HepG2 (cell line): Measurements from ENCODE around the gene TBC1D4. TPM values are rescaled to one million over a fixed set of nuclear protein-coding genes. Genes with fewer than 3 reads are reported as not detected.
A peak's percentile ranks its signal among the peaks of the same experiment; 100 is the strongest.

Source experiments
- AKAP8 ChIP-seq: sonication (generic); formaldehyde crosslinking; IDR thresholded peaks from 2 replicates; pipeline ENCODE4 v1.5.1; 2020; ENCODE audit warnings: mild to moderate bottlenecking, missing genetic modification reagents
- BRD4 ChIP-seq: sonication (generic); formaldehyde crosslinking; IDR thresholded peaks from 2 replicates; pipeline ENCODE4 v1.4.0; 2020; ENCODE audit warnings: missing genetic modification reagents
- EEA1 ChIP-seq: sonication (generic); formaldehyde crosslinking; IDR thresholded peaks from 2 replicates; pipeline ENCODE4 v1.5.1; 2020; ENCODE audit warnings: mild to moderate bottlenecking, missing genetic modification reagents, borderline replicate concordance
- HDAC1 ChIP-seq: sonication (generic); formaldehyde crosslinking; IDR thresholded peaks from 2 replicates; pipeline ENCODE4 v1.5.1; 2020; ENCODE audit warnings: mild to moderate bottlenecking, missing genetic modification reagents
- HNF1B ChIP-seq: sonication (generic); formaldehyde crosslinking; IDR thresholded peaks from 2 replicates; pipeline ENCODE4 v1.5.1; 2020; ENCODE audit warnings: mild to moderate bottlenecking, moderate library complexity, missing genetic modification reagents
- MYC ChIP-seq: sonication (generic); formaldehyde crosslinking; IDR thresholded peaks from 2 replicates; pipeline ENCODE4 v1.9.0; 2021; ENCODE audit warnings: missing genetic modification reagents, borderline replicate concordance
- NR0B2 ChIP-seq: sonication (generic); formaldehyde crosslinking; IDR thresholded peaks from 2 replicates; pipeline ENCODE4 v1.4.0; 2020; ENCODE audit warnings: mild to moderate bottlenecking, missing genetic modification reagents
- PATZ1 ChIP-seq: sonication (generic); formaldehyde crosslinking; IDR thresholded peaks from 2 replicates; pipeline ENCODE4 v1.4.0; 2020; ENCODE audit warnings: missing genetic modification reagents
- PAX8 ChIP-seq: sonication (generic); formaldehyde crosslinking; IDR thresholded peaks from 2 replicates; pipeline ENCODE4 v1.8.0; 2022; ENCODE audit warnings: mild to moderate bottlenecking, missing genetic modification reagents, borderline replicate concordance
- RCOR2 ChIP-seq: IDR thresholded peaks from 2 replicates; pipeline ENCODE4 v1.6.1; 2016; ENCODE audit warnings: missing biosample characterization, missing genetic modification reagents
- SP5 ChIP-seq: IDR thresholded peaks from 2 replicates; pipeline ENCODE4 v1.6.1; 2016; ENCODE audit warnings: low read depth, borderline replicate concordance
- UBTF ChIP-seq: sonication (generic); formaldehyde crosslinking; IDR thresholded peaks from 2 replicates; pipeline ENCODE4 v1.4.0; 2020; ENCODE audit warnings: mild to moderate bottlenecking, missing genetic modification reagents
- YY1 ChIP-seq: IDR thresholded peaks from 2 replicates; pipeline ENCODE4 v1.6.1; 2011; ENCODE audit warnings: low read length, low read depth, moderate library complexity, mild to moderate bottlenecking; ENCODE audit not compliant: insufficient read depth, insufficient replicate concordance
- ZBTB26 ChIP-seq: IDR thresholded peaks from 2 replicates; pipeline ENCODE4 v1.6.1; 2016; ENCODE audit warnings: missing compliant biosample characterization, missing genetic modification reagents, borderline replicate concordance
- ZBTB43 ChIP-seq: sonication (generic); formaldehyde crosslinking; conservative IDR thresholded peaks from 2 replicates; pipeline ENCODE4 v1.4.0; 2020; ENCODE audit warnings: missing genetic modification reagents
- ZNF530 ChIP-seq: sonication (generic); formaldehyde crosslinking; IDR thresholded peaks from 2 replicates; pipeline ENCODE4 v1.5.0; 2020; ENCODE audit warnings: low read depth, mild to moderate bottlenecking, missing genetic modification reagents
- ZSCAN29 ChIP-seq: sonication (generic); formaldehyde crosslinking; conservative IDR thresholded peaks from 2 replicates; pipeline ENCODE4 v1.4.0; 2020; ENCODE audit warnings: mild to moderate bottlenecking, missing genetic modification reagents
- ZSCAN31 ChIP-seq: sonication (generic); formaldehyde crosslinking; IDR thresholded peaks from 2 replicates; pipeline ENCODE4 v1.5.0; 2020; ENCODE audit warnings: low read depth, mild to moderate bottlenecking, missing genetic modification reagents
- polyA plus RNA-seq, 8 experiments: library from polyadenylated mRNA; depleted of rRNA in 3 of 8; stranded (reverse) in 7 of 8; unstranded in 1 of 8; fragments of >200 nt; fragmentation: Illumina TruSeq in 4 of 8; extraction: Trizol in 4 of 8; gene quantifications; 2 replicates each; pipeline versions ENCODE4 v1.2.1 to v1.2.3, GENCODE V29; 2011 to 2016; ENCODE audit warnings: low read depth in 4 of 8, missing spikeins in 1 of 8, mixed read lengths in 1 of 8; ENCODE audit not compliant: insufficient read depth in 1 of 8
- total RNA-seq, 5 experiments: library from RNA; depleted of rRNA; stranded (reverse); fragments of >200 nt; fragmentation: Illumina TruSeq; extraction: Trizol; gene quantifications; 2 replicates each; pipeline ENCODE4 v1.2.3, GENCODE V29; 2016; ENCODE audit warnings: low read depth in 1 of 5

TBC1D4 gene
- total and polyA plus RNA-seq, 2 of the 13 experiments (the other 11 are each of a cell fraction or from before 2014, with no cell fraction given): 35.9 to 64.4 TPM

- peak; percentile 76; the same call in 1 of the 2 replicates for TF ChIP-seq UBTF (CRISPR knock-in tag)
- TF ChIP-seq AKAP8 (CRISPR knock-in tag): no peak; the same call in 1 of the 2 replicates
- TF ChIP-seq ZNF530 (CRISPR knock-in tag): no peak
- 0 out of 2 replicates have a peak, but pooled peaks have one; percentile 4 for TF ChIP-seq BRD4 (CRISPR knock-in tag)
- TF ChIP-seq PATZ1 (CRISPR knock-in tag): no peak
- TF ChIP-seq ZSCAN31 (CRISPR knock-in tag): no peak
- 0 out of 2 replicates have a peak, but pooled peaks have one; percentile 5 for TF ChIP-seq EEA1
- TF ChIP-seq NR0B2: no peak; the same call in 1 of the 2 replicates
- TF ChIP-seq YY1: peak; percentile 6
- TF ChIP-seq HNF1B (CRISPR knock-in tag): 0 out of 2 replicates have a peak, but pooled peaks have one; percentile 7
- 0 out of 2 replicates have a peak, but pooled peaks have one; percentile 10 for TF ChIP-seq PAX8 (CRISPR knock-in tag)
- TF ChIP-seq MYC: peak; percentile 47; the same call in 1 of the 2 replicates
- peak; percentile 51; the same call in 1 of the 2 replicates for TF ChIP-seq ZBTB43 (CRISPR knock-in tag)
- TF ChIP-seq SP5 (CRISPR knock-in tag): 0 out of 2 replicates have a peak, but pooled peaks have one; percentile 14
- no peak for TF ChIP-seq RCOR2 (CRISPR knock-in tag)
- TF ChIP-seq HDAC1 (CRISPR knock-in tag): peak; percentile 3; the same call in 1 of the 2 replicates
- no peak for TF ChIP-seq ZBTB26
- no peak for TF ChIP-seq ZSCAN29
These were observed 546 bp downstream of the TBC1D4 start (continued) for GRCh38 chr13:75481176-75482069.
